GM19025 (cell line): Measurements from ENCODE around the gene PRKAA1.
"Not testable (repeated sequence)": the region's sequence is repeated elsewhere in the genome, so short reads cannot be mapped to it uniquely, and the experiment has no call there.

Experiments used
- ATAC-seq: cut with Tn5 transposase; IDR thresholded peaks from one replicate; pipeline ENCODE4 v1.9.1; 2021; ENCODE audit warnings: mild to moderate bottlenecking, low read depth, moderate library complexity; ENCODE audit not compliant: unreplicated experiment

PRKAA1 gene

DNA sequence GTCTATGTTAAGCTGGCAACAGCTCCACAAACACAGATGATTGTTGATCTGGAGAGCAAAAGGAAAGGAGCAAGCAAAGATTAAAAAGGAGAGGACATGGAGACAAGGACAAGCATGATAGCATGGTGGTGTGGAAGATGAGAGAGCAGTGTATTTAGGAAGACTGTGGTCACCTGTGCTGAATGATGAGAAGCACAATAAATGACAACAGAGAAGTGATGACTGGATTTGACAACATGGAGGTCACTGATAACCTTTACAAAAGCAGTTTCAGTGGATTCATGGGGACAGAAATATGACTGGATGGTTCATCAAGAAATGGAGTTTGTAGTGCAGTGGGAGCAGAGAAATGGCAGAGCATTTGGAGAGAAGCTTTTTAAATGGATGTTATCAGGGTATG is 62.6 kb downstream of the PRKAA1 start:
- ATAC-seq = no peak

DNA sequence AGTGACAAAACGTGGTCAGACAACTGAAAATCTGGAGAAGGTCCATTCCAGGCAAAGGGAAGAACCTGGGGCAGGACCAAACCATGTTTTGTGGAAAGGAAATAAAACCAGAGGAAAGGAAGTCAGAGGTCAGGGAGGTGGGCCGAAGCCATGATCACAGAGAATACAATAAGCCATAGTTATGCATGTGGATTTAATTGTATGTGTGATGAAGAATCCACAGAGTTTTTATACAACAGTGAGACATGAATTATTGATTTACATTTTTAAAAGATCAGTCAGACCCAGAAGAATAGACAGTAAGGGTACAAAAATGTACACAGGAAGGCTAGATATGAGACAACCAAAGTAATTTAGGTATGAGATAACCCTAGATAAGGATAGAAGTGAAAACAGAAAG is 63.2 kb downstream of the PRKAA1 start:
- ATAC-seq = no peak

DNA sequence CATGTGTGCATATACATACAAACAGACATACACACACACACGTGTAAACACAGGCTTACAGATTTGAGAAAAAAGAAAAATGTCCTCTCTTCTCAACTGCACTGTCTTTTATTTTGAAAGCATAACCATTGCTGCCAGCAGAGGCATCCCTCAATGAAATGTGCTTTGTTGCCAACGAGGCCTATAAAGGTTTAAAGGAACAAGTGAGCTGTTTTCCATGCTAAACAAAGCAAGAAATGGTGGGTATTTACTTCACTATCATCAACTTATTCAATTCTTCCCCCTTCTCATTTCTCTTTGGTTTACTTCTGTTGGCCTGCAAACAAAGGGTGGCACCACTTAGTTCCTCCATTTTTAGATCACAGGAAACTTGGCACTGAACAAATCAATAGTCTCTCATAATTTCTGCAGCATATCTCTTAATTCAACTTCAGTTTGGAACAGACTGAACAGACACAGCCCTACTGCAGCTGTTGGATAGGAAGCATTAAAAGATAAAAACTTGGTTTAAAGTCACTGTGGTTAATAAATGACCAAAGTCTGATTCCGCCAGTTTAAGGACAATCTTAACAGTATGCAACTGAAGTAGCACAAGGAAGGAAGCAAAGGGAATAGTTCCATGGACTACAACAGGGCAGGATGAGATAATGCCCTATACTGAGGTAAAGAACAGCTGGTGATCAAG is 64.2 kb downstream of the PRKAA1 start:
- no peak for ATAC-seq

DNA sequence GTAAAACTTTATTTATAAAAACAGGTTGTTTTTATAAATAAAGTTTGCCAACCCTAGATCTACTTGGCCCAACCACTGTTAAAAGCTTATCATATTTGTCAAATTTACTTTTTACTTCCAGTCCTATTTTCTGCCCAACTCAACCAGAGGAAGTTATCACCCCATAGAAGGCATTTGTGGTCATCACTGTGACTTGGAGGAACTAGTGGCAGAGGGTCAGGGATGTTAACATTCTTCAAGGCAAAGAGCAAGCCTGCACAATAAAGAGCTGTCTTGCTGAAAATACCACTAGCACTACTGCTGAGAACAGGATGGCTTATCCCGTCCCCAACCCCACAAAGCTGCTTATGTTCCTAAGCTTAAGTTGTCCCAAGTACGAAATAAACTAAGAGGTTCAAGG is 64.7 kb downstream of the PRKAA1 start:
- ATAC-seq = no peak

DNA sequence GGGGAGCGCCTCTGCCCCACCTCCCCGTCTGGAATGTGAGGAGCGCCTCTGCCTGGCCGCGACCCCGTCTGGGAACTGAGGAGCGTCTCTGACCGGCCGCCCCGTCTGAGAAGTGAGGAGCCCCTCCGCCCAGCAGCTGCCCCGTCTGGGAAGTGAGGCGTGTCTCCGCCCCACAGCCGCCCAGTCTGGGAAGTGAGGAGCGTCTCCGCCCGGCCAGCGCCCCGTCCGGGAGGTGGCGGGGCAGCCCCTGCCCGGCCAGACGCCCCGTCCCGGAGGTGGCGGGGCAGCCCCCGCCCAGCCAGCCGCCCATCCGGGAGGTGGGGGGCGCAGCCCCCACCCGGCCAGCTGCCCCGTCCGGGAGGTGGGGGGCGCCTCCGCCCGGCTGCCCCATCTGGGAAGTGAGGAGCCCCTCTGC is 75.7 kb downstream of the PRKAA1 start:
- ATAC-seq = not testable (repeated sequence)

DNA sequence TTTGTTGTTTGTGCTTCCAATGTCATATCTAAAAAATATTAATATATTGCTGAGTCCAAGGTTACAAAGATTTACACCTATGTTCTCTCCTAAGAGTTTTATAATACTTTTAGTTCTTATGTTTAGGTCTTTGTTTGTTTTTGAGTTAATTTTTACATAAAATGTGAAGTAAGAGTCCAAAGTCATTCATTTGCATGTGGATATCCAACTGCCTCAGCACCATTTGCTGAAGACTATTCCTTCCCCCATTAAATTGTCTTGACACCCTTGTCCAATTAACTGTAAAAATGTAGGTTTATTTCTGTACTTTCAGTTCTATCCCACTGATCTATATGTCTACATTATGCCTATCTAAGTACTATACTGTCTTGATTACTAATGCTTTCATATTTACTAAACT is 78.1 kb downstream of the PRKAA1 start:
- no peak for ATAC-seq

DNA sequence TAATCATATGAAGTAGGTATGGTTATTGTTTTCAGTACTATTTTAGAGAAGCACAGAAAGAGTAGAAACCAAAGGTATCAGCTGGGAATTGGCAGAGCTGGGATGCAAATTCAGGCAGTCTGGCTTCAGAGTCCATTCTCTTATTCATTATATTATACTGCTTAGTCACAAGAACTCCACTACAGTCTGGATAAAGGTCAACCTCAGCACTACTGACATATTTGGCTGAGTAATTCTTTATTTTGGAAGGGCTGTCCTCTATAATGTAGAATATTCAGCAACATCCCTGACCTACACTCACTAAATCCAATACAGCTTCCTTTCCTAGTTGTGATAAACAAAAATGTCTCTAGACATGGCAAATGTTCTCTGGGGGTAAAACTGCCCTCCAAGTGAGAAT is 80.9 kb downstream of the PRKAA1 start:
- no peak for ATAC-seq

DNA sequence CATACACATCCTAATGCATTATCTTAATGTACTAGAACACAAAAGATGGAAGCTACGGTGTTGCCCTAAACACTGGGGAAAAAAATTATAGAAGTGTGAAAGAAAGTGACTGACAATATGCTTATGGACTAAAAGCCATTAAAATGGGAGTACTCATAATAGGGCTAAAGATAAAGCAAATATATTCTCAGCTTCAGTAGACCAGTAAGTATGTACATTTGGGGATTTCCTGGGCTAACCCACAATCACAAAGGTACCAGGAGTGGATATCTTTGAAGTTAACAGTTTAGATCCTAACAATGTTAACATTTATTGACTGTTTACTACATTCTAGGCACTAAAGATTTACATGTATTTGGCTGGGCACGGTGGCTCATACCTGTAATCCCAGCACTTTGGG is 81.6 kb downstream of the PRKAA1 start:
- ATAC-seq = no peak

DNA sequence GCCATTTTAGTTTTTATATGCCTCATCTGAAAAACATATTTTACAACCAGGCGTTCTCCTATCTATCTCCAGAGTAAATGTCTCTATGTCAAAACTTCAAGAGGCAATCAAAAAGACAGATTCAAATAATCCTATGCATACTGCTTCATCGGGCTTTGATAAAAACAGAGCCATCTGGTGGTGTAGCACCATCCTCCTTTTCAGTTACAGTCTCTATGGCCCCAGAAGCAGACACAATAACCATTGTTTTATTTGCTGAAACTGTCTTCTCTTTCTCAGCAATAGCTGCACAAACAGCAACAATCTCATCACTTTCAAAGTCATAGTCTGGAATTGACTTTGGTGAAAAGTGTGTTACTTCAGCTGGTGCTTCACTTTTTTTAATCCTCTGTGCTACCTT is 82.2 kb downstream of the PRKAA1 start:
- ATAC-seq = no peak

DNA sequence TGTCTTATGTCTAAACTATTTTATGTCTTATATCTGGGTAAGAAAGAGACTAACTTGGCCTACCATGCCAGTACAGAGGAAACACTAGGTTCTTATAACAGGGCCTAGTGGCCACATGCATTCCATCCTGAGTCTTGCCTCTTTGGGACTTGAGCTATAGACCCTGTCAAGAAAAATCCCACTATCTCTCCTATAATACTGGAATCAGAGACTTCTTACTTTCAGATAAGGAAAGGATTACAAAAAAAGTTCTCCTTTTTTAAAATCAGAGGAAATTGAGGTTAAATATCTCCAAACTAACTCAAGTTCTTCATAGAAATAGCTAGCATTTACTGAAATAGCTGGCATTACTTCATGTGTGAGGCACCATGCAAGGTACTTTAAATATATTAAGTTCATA is 84.2 kb downstream of the PRKAA1 start:
- no peak for ATAC-seq

DNA sequence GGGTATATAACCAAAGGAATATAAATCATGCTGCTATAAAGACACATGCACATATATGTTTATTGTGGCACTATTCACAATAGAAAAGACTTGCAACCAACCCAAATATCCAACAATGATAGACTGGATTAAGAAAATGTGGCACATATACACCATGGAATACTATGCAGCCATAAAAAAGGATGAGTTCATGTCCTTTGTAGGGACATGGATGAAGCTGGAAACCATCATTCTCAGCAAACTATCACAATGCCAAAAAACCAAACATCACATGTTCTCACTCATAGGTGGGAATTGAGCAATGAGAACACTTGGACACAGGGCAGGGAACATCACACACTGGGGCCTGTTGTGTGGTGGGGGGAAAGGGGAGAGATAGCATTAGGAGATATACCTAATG is 87.6 kb downstream of the PRKAA1 start:
- not testable (repeated sequence) for ATAC-seq
